ENCODE measurements around the gene ERBIN.

DNA sequence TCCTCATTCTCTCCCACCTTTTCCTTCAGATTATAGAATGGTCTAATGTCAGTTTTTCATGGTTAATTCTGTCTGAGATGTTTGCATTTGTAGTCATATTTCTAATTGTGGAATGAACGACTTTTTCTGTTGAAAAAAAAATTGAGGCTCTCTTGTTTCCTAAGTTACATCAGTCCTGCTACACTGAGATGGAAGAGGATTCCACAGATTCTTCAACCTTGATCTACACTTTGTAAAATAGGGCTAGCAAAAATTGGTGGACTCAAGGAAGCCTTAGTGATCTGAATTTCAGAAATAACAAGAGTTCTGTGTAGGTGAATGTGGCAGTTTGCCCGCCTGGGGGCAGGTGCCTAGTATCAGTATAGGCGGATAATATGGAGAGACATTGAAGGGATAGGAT is 51.9 kb downstream of the ERBIN start:
- no peak for TF ChIP-seq POLR2AphosphoS5 (IDR thresholded peaks at IDR 0.05; ENCODE audit: low read depth, low read length)
- TF ChIP-seq MXI1 (IDR thresholded peaks at IDR 0.05; ENCODE audit: low read depth, low read length), result no peak
- no peak for TF ChIP-seq CTCF (IDR thresholded peaks at IDR 0.05)
- no peak for TF ChIP-seq RAD21 (IDR thresholded peaks at IDR 0.05; ENCODE audit: low read length)
- TF ChIP-seq SIN3A (IDR thresholded peaks at IDR 0.05; ENCODE audit: borderline replicate concordance, low read depth, low read length), result no peak
- no peak for TF ChIP-seq MAX (IDR thresholded peaks at IDR 0.05; ENCODE audit: low read depth)
- TF ChIP-seq TAF1 (IDR thresholded peaks at IDR 0.05; ENCODE audit: borderline replicate concordance, low read depth, low read length), result no peak
- no peak for TF ChIP-seq ZBTB33 (IDR thresholded peaks at IDR 0.05; ENCODE audit: borderline replicate concordance, low read depth)
- no peak for TF ChIP-seq EP300 (IDR thresholded peaks at IDR 0.05; ENCODE audit: borderline replicate concordance in 1 of 2, low read depth in 1 of 2, low read length in 1 of 2)
- no peak for TF ChIP-seq PBX3 (IDR thresholded peaks at IDR 0.05)
- TF ChIP-seq FOXJ3 (CRISPR knock-in tag; IDR thresholded peaks at IDR 0.05), result no peak

All from SK-N-SH (cell line).